HCT116 (cell line): Measurements from ENCODE around the gene BFSP1. TPM values are rescaled to one million over a fixed set of nuclear protein-coding genes. Genes with fewer than 3 reads are reported as not detected.

Experiments used
- ATAC-seq: fragments of 200-7000 bp; cut with Tn5 transposase; 2 replicates; pipeline ENCODE4 v1.9.1; 2020; ENCODE audit warnings: mild to moderate bottlenecking, moderate library complexity
- BruUV-seq: library from RNA; stranded (reverse); fragments of 400-500 nt; replicated peaks from 2 replicates; lab custom pipeline; 2021; lab: Mats Ljungman, UMichigan
- CTCF ChIA-PET: fragments of 300-600 bp; sonication (Branson Sonifier 250); formaldehyde crosslinking; loops from one replicate; lab custom pipeline; 2021; ENCODE audit warnings: antibody characterized with exemption; lab: Charles Lee
- POLR2A ChIA-PET: fragments of 300-600, 350-600 bp; sonication (Branson Sonifier 250); formaldehyde crosslinking; loops from one replicate; lab custom pipeline; 2021; ENCODE audit warnings: antibody characterized with exemption; lab: Charles Lee
- RAD21 ChIA-PET, 2 experiments: fragments of 300-600 bp; sonication (Branson Sonifier 250); formaldehyde crosslinking; loops; one replicate each; lab custom pipeline; 2023; ENCODE audit warnings: low total read pairs in 2 of 2; ENCODE audit not compliant: uncharacterized antibody in 2 of 2, unreplicated experiment in 2 of 2, low non-redundant PET in 1 of 2; lab: Charles Lee
- DNase-seq: peaks from one replicate; pipeline ENCODE4 v3.0.0-alpha.2; 2010; ENCODE audit warnings: low read depth, low spot score
- H2AFZ ChIP-seq: fragments of 200-600 bp; shearing (Covaris generic), sonication (generic); 2 replicates; pipeline ENCODE4 v1.6.1; 2017; ENCODE audit warnings: low read depth, mixed run types, mixed read lengths, antibody characterized with exemption, low read length; ENCODE audit not compliant: poor library complexity, severe bottlenecking
- H3K27ac ChIP-seq: 2 replicates; pipeline ENCODE4 v1.5.1; 2012; ENCODE audit warnings: low read depth, low read length
- H3K27me3 ChIP-seq: fragments of 200-600 bp; sonication (generic); 2 replicates; pipeline ENCODE4 v1.6.1; 2016; ENCODE audit warnings: mixed run types, low read length, mixed read lengths; ENCODE audit not compliant: insufficient read depth
- H3K36me3 ChIP-seq, 2 experiments: fragments of 200-500 bp in 1 of 2; fragments of 200-600 bp in 1 of 2; sonication (Bioruptor generic) in 1 of 2; sonication (generic) in 1 of 2; 2 replicates each; pipeline versions ENCODE4 v1.5.1 to v1.6.1; 2014 to 2016; ENCODE audit warnings: low read length in 2 of 2, inconsistent platforms in 1 of 2, mixed read lengths in 1 of 2, mixed run types in 1 of 2; ENCODE audit not compliant: insufficient read depth in 2 of 2, control insufficient read depth in 1 of 2
- H3K4me1 ChIP-seq, 2 experiments: fragments of 200-600 bp in 1 of 2; sonication (generic) in 1 of 2; 2 replicates each; pipeline versions ENCODE4 v1.5.1 to v1.6.1; 2012 to 2017; ENCODE audit warnings: low read length in 2 of 2, inconsistent platforms in 1 of 2, mild to moderate bottlenecking in 1 of 2, mixed read lengths in 1 of 2, mixed run types in 1 of 2, moderate library complexity in 1 of 2; ENCODE audit not compliant: insufficient read depth in 2 of 2, control insufficient read depth in 1 of 2
- H3K4me2 ChIP-seq: fragments of 200-600 bp; sonication (generic); 2 replicates; pipeline ENCODE4 v1.6.1; 2017; ENCODE audit warnings: mixed run types, low read length, mixed read lengths
- H3K4me3 ChIP-seq, 2 experiments: fragments of 200-600 bp in 1 of 2; sonication (generic) in 1 of 2; replicated peaks in 1 of 2; 2 replicates each; pipeline ENCODE4 v1.5.1; 2011 to 2016; ENCODE audit warnings: low read length in 2 of 2, control low read depth in 1 of 2, low read depth in 1 of 2, mild to moderate bottlenecking in 1 of 2, mixed read lengths in 1 of 2, mixed run types in 1 of 2
- H3K79me2 ChIP-seq: fragments of 200-600 bp; sonication (generic); 2 replicates; pipeline ENCODE4 v1.6.1; 2017; ENCODE audit warnings: mild to moderate bottlenecking, mixed run types, low read length, moderate library complexity, mixed read lengths; ENCODE audit not compliant: insufficient read depth
- H3K9ac ChIP-seq: fragments of 200-600 bp; sonication (generic); 2 replicates; pipeline ENCODE4 v1.6.1; 2016; ENCODE audit warnings: low read length, mixed read lengths
- H3K9me2 ChIP-seq: fragments of 200-600 bp; sonication (generic), shearing (Covaris generic); 2 replicates; pipeline ENCODE4 v1.6.1; 2017; ENCODE audit warnings: mixed run types, mild to moderate bottlenecking, moderate library complexity; ENCODE audit not compliant: insufficient read depth
- H3K9me3 ChIP-seq, 2 experiments: fragments of 200-500 bp in 1 of 2; fragments of 200-600 bp in 1 of 2; sonication (Bioruptor generic) in 1 of 2; sonication (generic) in 1 of 2; 2 replicates each; pipeline ENCODE4 v1.6.1; 2014 to 2017; ENCODE audit warnings: low read length in 2 of 2, mixed read lengths in 2 of 2, inconsistent platforms in 1 of 2, low read depth in 1 of 2, mild to moderate bottlenecking in 1 of 2, mixed run types in 1 of 2, moderate library complexity in 1 of 2; ENCODE audit not compliant: control insufficient read depth in 1 of 2, insufficient read depth in 1 of 2
- H4K20me1 ChIP-seq: fragments of 200-600 bp; sonication (generic), shearing (Covaris generic); 2 replicates; pipeline ENCODE4 v1.6.1; 2017; ENCODE audit warnings: mixed run types, mild to moderate bottlenecking, moderate library complexity; ENCODE audit not compliant: insufficient read depth
- CBX3 ChIP-seq: IDR thresholded peaks from 2 replicates; pipeline ENCODE4 v1.6.1; 2012; ENCODE audit warnings: low read depth
- CTCF ChIP-seq, 3 experiments: fragments of 200-600 bp in 1 of 3; sonication (generic) in 1 of 3; IDR thresholded peaks in 2 of 3; conservative IDR thresholded peaks in 1 of 3; 2 replicates each; pipeline ENCODE4 v1.5.1; 2012 to 2017; ENCODE audit warnings: low read depth in 2 of 3, low read length in 2 of 3, antibody characterized with exemption in 1 of 3, borderline replicate concordance in 1 of 3, control low read depth in 1 of 3, mild to moderate bottlenecking in 1 of 3, mixed read lengths in 1 of 3, mixed run types in 1 of 3, moderate library complexity in 1 of 3; ENCODE audit not compliant: insufficient read depth in 1 of 3
- EZH2phosphoT487 ChIP-seq: fragments of 200-600 bp; IDR thresholded peaks from 2 replicates; pipeline ENCODE4 v1.6.1; 2018; ENCODE audit warnings: antibody characterized with exemption, borderline replicate concordance
- MAX ChIP-seq: IDR thresholded peaks from 2 replicates; pipeline ENCODE4 v1.6.1; 2012
- RAD21 ChIP-seq: IDR thresholded peaks from 2 replicates; pipeline ENCODE4 v1.6.1; 2012; ENCODE audit warnings: low read depth, mild to moderate bottlenecking
- REST ChIP-seq: IDR thresholded peaks from 2 replicates; pipeline ENCODE4 v1.6.1; 2012; ENCODE audit warnings: low read depth
- SIN3A ChIP-seq: IDR thresholded peaks from 2 replicates; pipeline ENCODE4 v1.6.1; 2012; ENCODE audit warnings: low read depth
- YY1 ChIP-seq: IDR thresholded peaks from 2 replicates; pipeline ENCODE4 v1.6.1; 2011; ENCODE audit warnings: low read length, low read depth, moderate library complexity, mild to moderate bottlenecking; ENCODE audit not compliant: insufficient replicate concordance; ENCODE audit errors: extremely low read depth
- ZBTB33 ChIP-seq: IDR thresholded peaks from 2 replicates; pipeline ENCODE4 v1.6.1; 2011; ENCODE audit warnings: mild to moderate bottlenecking, low read length, moderate library complexity; ENCODE audit not compliant: insufficient replicate concordance; ENCODE audit errors: extremely low read depth
- ZNF274 ChIP-seq: fragments of 200-500 bp; sonication (Bioruptor generic); IDR thresholded peaks from 2 replicates; pipeline ENCODE4 v1.6.1; 2014; ENCODE audit warnings: mild to moderate bottlenecking, low read depth, low read length, inconsistent platforms
- intact Hi-C: fragments of 100-400 bp; cut with micrococcal nuclease; formaldehyde crosslinking; loops from 2 replicates; pipeline ENCODE4 v1.10.0; 2022
- total RNA-seq: library from RNA; stranded (reverse); gene quantifications from one replicate; pipeline ENCODE4 v1.2.1, GENCODE V29; 2021; ENCODE audit not compliant: unreplicated experiment

The BFSP1 gene
- total RNA-seq, 1 experiment from 2014 or later: 8.8 TPM

- ATAC-seq: peak; percentile 95
- Histone ChIP-seq H3K27ac (no peak overlapping the region), H3K9me2 (no peaks in the 10 kb centered on the region), H3K4me1 (peaks cover 34 to 41% of the 10 kb centered on the region in 2 experiments), H3K9me3 (no peaks in the 10 kb centered on the region), H2AFZ (no peak overlapping the region), H3K4me3 (no peak overlapping the region), H3K9ac (no peak overlapping the region), H3K36me3 (no peaks in the 10 kb centered on the region), H3K27me3 (no peaks in the 10 kb centered on the region), H3K4me2 (peak overlapping the region; percentile 21), H3K79me2 (no peaks in the 10 kb centered on the region), H4K20me1 (no peaks in the 10 kb centered on the region)
- CTCF ChIA-PET: interaction anchor here (0.7 to 1.6 kb wide), 12 partner anchors 10 to 402 kb away, joined by 3 to 10 read pairs (median 4); partner anchors contain the start of gene DSTN
- peak; percentile 64 for DNase-seq
- RAD21 ChIA-PET: interaction anchor here in 1 of 2 experiments (0.8 to 1.0 kb wide), 4 partner anchors 32 to 402 kb away, joined by 3 to 4 read pairs (median 4); partner anchors contain the start of gene DSTN
- POLR2A ChIA-PET: interaction anchor here (0.6 to 1.0 kb wide), 2 partner anchors 21 to 33 kb away, joined by 4 to 6 read pairs; partner anchors contain the start of gene DSTN
- TF ChIP-seq RAD21 (peak; percentile 99), ZBTB33 (no peak), CBX3 (peak; percentile 44; the same call in 1 of the 2 replicates), EZH2phosphoT487 (no peak), MAX (peak; percentile 94), YY1 (peak; percentile 45), CTCF (IDR thresholded peaks at IDR 0.05 in 2 of 3, conservative IDR thresholded peaks at IDR 0.05 in 1 of 3; ENCODE audit: borderline replicate concordance in 1 of 3, insufficient read depth in 1 of 3, low read depth in 2 of 3, low read length in 2 of 3) (peak; percentile 87 to 97 (median 97)), ZNF274 (no peak), SIN3A (no peak), REST (no peak)
- intact Hi-C loops: loop anchor here (1.0 to 10.0 kb wide), 4 partner anchors 32 to 458 kb away; no protein-coding TSS in a partner anchor
- BruUV-seq: no TSS peak
These were observed 5.8 kb upstream of the BFSP1 start for GRCh38 chr20:17536944-17537444.
